A673 (cell line): ENCODE measurements around the gene ZNF260. TPM values are rescaled to one million over a fixed set of nuclear protein-coding genes. Genes with fewer than 3 reads are reported as not detected.

Experiments
- BruUV-seq: library from RNA; stranded (reverse); fragments of 400-500 nt; replicated peaks from 2 replicates; lab custom pipeline; 2021; lab: Mats Ljungman, UMichigan
- CTCF ChIA-PET: fragments of 300-600 bp; sonication (Branson Sonifier 250); formaldehyde crosslinking; loops from one replicate; lab custom pipeline; 2022; ENCODE audit warnings: antibody characterized with exemption; lab: Charles Lee
- POLR2A ChIA-PET: fragments of 300-600 bp; sonication (Branson Sonifier 250); formaldehyde crosslinking; loops from one replicate; lab custom pipeline; 2022; ENCODE audit warnings: antibody characterized with exemption; ENCODE audit not compliant: low non-redundant PET; lab: Charles Lee
- DNase-seq: peaks from one replicate; pipeline ENCODE4 v3.0.0-alpha.2; 2015; ENCODE audit warnings: low spot score
- H3K27ac ChIP-seq: fragments of 200-600 bp; sonication (generic); 2 replicates; pipeline ENCODE4 v1.5.1; 2016; ENCODE audit warnings: mixed run types, low read depth, mild to moderate bottlenecking, mixed read lengths, antibody characterized with exemption, low read length; ENCODE audit not compliant: poor library complexity, severe bottlenecking
- H3K27me3 ChIP-seq: fragments of 200-600 bp; sonication (generic); replicated peaks from 2 replicates; pipeline ENCODE4 v1.6.1; 2017; ENCODE audit warnings: mixed run types, low read depth, mild to moderate bottlenecking, mixed read lengths, antibody characterized with exemption, low read length; ENCODE audit not compliant: insufficient read depth, poor library complexity
- H3K36me3 ChIP-seq: fragments of 200-600 bp; sonication (generic); 2 replicates; pipeline ENCODE4 v1.6.1; 2016; ENCODE audit warnings: mixed run types, mild to moderate bottlenecking, mixed read lengths, antibody characterized with exemption, low read length; ENCODE audit not compliant: insufficient read depth, poor library complexity, severe bottlenecking
- H3K4me1 ChIP-seq: fragments of 200-600 bp; sonication (generic); 2 replicates; pipeline ENCODE4 v1.6.1; 2017; ENCODE audit warnings: mixed run types, mild to moderate bottlenecking, mixed read lengths, antibody characterized with exemption, low read length; ENCODE audit not compliant: insufficient read depth, poor library complexity, severe bottlenecking
- H3K4me3 ChIP-seq: fragments of 200-600 bp; sonication (generic); 2 replicates; pipeline ENCODE4 v1.5.1; 2016; ENCODE audit warnings: low read depth, mixed run types, mild to moderate bottlenecking, mixed read lengths, low read length; ENCODE audit not compliant: poor library complexity, severe bottlenecking
- H3K9me3 ChIP-seq: fragments of 200-600 bp; sonication (generic); 2 replicates; pipeline ENCODE4 v1.6.1; 2016; ENCODE audit warnings: mixed run types, low read depth, mild to moderate bottlenecking, mixed read lengths, antibody characterized with exemption, low read length; ENCODE audit not compliant: poor library complexity, severe bottlenecking
- EZH2 ChIP-seq: fragments of 200-600 bp; sonication (generic); IDR thresholded peaks from 2 replicates; pipeline ENCODE4 v1.6.1; 2017; ENCODE audit warnings: borderline replicate concordance, low read depth, mild to moderate bottlenecking, mixed read lengths, antibody characterized with exemption, low read length; ENCODE audit not compliant: poor library complexity, severe bottlenecking
- intact Hi-C: fragments of 100-400 bp; cut with micrococcal nuclease; formaldehyde crosslinking; loops from one replicate; pipeline ENCODE4 v1.10.0; 2022; ENCODE audit not compliant: unreplicated experiment
- total RNA-seq: library from RNA; stranded (reverse); gene quantifications from 2 replicates; pipeline ENCODE4 v1.2.3, GENCODE V29; 2021
- TF ChIP-seq, protein P1 (sequence below): fragments of 300-800, 200-600 bp; sonication (generic); conservative IDR thresholded peaks from 2 replicates; pipeline ENCODE4 v1.5.1; 2017; ENCODE audit warnings: low read depth, mild to moderate bottlenecking, antibody characterized with exemption, low read length, moderate library complexity, mixed read lengths

The ZNF260 gene
- total RNA-seq, 1 experiment from 2014 or later: 20.4 TPM

GRCh38 chr19:36527873-36528193, 238 bp downstream of the ZNF260 start:
- CTCF ChIA-PET: no interaction called here
- TF ChIP-seq, protein P1, sequence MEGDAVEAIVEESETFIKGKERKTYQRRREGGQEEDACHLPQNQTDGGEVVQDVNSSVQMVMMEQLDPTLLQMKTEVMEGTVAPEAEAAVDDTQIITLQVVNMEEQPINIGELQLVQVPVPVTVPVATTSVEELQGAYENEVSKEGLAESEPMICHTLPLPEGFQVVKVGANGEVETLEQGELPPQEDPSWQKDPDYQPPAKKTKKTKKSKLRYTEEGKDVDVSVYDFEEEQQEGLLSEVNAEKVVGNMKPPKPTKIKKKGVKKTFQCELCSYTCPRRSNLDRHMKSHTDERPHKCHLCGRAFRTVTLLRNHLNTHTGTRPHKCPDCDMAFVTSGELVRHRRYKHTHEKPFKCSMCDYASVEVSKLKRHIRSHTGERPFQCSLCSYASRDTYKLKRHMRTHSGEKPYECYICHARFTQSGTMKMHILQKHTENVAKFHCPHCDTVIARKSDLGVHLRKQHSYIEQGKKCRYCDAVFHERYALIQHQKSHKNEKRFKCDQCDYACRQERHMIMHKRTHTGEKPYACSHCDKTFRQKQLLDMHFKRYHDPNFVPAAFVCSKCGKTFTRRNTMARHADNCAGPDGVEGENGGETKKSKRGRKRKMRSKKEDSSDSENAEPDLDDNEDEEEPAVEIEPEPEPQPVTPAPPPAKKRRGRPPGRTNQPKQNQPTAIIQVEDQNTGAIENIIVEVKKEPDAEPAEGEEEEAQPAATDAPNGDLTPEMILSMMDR: no peak
- TF ChIP-seq EZH2: no peak
- intact Hi-C loops: no loop called here
- peak overlapping the region; percentile 90 for H3K27ac ChIP-seq
- DNase-seq: no peak
- POLR2A ChIA-PET: no interaction called here
- H3K27me3 ChIP-seq: no peaks in the 10 kb centered on the region
- H3K36me3 ChIP-seq: peaks cover 21% of the 10 kb centered on the region
- H3K4me3 ChIP-seq: peak overlapping the region; percentile 77
- H3K4me1 ChIP-seq: no peaks in the 10 kb centered on the region
- no TSS peak for BruUV-seq
- H3K9me3 ChIP-seq: peaks cover 27% of the 10 kb centered on the region

- H3K4me3 ChIP-seq: peak overlapping the region; percentile 77
- DNase-seq: no peak
- TF ChIP-seq EZH2: no peak
- H3K27me3 ChIP-seq: no peaks in the 10 kb centered on the region
- intact Hi-C loops: no loop called here
- H3K36me3 ChIP-seq: peaks cover 21% of the 10 kb centered on the region
- H3K9me3 ChIP-seq: peaks cover 31% of the 10 kb centered on the region
- ChIA-PET CTCF (no interaction called here), POLR2A (no interaction called here)
- peak overlapping the region; percentile 90 for H3K27ac ChIP-seq
- TSS peak; percentile 80 for BruUV-seq
- no peaks in the 10 kb centered on the region for H3K4me1 ChIP-seq
Measured at GRCh38 chr19:36527341-36527740, 730 bp downstream of the ZNF260 start.

GRCh38 chr19:36526581-36526980, 1.5 kb downstream of the ZNF260 start:
- TF ChIP-seq, protein P1: no peak
- TF ChIP-seq EZH2: no peak
- Histone ChIP-seq H3K27ac (no peak overlapping the region), H3K4me1 (no peaks in the 10 kb centered on the region), H3K4me3 (no peak overlapping the region), H3K9me3 (peaks cover 36% of the 10 kb centered on the region), H3K36me3 (peaks cover 27% of the 10 kb centered on the region), H3K27me3 (no peaks in the 10 kb centered on the region)
- POLR2A ChIA-PET: interaction anchor here (0.7 kb wide), 1 partner anchor 17 kb away, joined by 3 read pairs; no protein-coding TSS in a partner anchor
- no TSS peak for BruUV-seq
- CTCF ChIA-PET: no interaction called here
- intact Hi-C loops: no loop called here
- no peak for DNase-seq

DNA sequence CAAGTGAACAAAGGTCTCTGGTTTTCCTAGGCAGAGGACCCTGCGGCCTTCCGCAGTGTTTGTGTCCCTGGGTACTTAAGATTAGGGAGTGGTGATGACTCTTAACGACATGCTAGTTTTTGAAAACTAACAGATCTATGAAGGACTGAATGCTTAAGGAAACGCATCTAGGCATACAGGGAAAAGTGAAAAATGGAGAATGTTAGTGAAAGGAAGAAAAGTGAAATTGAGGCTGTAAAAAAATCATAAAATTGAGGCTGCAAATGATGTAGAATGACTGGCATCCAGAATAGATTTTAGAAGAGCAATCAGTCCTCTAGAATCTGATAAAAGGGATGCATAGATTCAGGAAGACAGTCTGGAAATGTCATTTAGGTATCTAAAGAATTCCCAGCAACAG, 3.5 kb downstream of the ZNF260 start:
- intact Hi-C loops: no loop called here
- CTCF ChIA-PET: no interaction called here
- H3K9me3 ChIP-seq: peaks cover 42% of the 10 kb centered on the region
- TF ChIP-seq, protein P1: no peak
- TF ChIP-seq EZH2: no peak
- BruUV-seq: no TSS peak
- POLR2A ChIA-PET: no interaction called here
- DNase-seq: no peak
- H3K4me3 ChIP-seq: no peak overlapping the region
- H3K4me1 ChIP-seq: no peaks in the 10 kb centered on the region
- H3K36me3 ChIP-seq: peaks cover 37% of the 10 kb centered on the region
- no peaks in the 10 kb centered on the region for H3K27me3 ChIP-seq
- H3K27ac ChIP-seq: no peak overlapping the region
